ENCODE results near the gene PRKCE. TPM values are rescaled to one million over a fixed set of nuclear protein-coding genes. Genes with fewer than 3 reads are reported as not detected.
A peak's percentile ranks its signal among the peaks of the same experiment; 100 is the strongest.
"Not testable (repeated sequence)": the region's sequence is repeated elsewhere in the genome, so short reads cannot be mapped to it uniquely, and the experiment has no call there.

The PRKCE gene
- total RNA-seq, 1 donor from 2014 or later, result 23.1 TPM

DNA sequence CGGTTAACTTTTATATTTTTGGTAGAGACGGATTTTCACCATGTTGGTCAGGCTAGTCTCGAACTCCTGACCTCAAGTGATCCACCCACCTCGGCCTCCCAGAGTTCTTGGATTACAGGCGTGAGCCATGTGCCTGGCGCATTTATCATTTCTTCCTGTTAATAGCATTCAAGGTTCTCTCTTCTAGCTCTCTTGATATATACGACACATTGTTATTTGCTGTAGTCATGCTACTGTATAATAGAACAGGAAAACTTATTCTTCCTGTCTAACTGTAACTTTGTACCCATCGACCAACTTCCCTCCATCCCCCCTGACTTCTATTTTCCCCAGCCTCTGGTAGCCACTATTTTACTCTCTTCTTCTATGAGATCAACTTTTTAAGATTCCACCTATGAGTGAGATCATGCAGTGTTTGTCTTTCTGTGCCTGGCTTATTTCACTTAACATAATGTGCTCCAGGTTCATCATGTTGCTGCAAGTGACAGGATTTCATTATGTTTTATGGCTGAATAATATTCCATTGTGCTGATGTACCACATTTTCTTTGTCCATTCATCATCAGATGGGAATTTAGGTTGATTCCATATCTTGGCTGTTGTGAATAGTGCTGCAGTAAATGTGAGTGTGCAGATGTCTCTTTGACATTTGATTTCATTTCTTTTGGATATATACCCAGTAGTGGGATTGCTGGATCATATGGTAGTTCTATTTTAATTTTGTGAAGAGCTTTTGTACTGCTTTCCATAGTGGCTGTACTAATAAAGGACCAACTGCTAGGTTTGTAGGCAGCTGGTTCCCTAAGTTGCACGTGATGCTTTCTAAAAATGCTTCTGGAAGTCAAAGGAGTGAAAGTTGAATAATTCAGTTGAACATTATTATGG lies 205.2 kb downstream of the PRKCE start:
- DNase-seq (ENCODE audit: low read depth, low spot score), result peak; percentile 15

- DNase-seq (ENCODE audit: low read depth, low spot score), result no peak
Observed at GRCh38 chr2:45857275-45857609, 205.8 kb downstream of the PRKCE start.

DNA sequence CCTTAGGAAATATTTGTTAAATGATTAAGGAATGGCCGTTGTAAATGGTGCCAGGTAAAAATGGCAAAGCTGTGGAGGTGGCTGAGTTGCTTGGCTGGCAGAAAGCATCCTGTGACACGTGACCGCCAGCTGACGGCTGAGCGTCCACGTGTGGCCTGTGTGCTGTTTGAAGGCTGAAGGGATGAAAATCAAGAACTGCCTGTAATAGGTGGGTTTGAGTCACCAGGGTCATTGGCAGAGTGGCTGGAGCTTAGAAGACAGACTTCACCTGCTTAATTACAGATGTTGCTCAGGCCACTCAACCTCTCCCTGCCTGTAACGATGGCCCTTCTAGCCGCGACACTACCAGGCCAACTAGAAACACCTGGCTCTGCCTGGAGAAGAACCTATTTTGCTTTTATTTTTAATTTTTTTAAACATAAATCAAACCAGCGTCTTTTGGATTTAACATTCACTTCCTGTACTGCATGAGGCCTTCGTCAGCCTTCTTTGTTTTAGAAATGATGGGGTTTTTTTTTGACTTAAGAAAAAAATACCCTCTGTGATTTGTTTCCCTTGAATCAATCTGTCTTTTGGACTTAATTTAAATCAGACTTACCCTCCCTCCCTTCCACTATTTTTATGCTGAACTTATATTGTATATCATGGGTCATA lies 206.5 kb downstream of the PRKCE start:
- DNase-seq (ENCODE audit: low read depth, low spot score), result no peak

DNA sequence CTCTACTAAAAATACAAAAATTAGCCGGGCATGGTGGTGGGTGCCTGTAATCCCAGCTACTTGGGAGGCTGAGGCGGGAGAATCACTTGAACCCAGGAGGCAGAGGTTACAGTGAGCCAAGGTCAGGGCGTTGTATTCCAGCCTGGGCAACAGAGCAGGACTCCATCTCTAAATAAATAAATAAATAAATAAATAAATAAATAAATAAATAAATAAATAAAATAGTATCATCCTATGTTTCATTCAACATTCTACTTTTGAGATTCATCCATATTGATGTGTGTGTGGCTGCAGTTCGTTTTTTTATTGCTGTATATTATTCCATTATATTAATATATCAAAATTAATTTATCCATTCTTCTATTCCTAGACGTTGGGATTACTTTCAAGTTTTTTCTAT lies 207.4 kb downstream of the PRKCE start:
- DNase-seq (ENCODE audit: low read depth, low spot score), result not testable (repeated sequence)

- DNase-seq (ENCODE audit: low read depth, low spot score), result no peak
Observed at GRCh38 chr2:45859682-45860081, 208.2 kb downstream of the PRKCE start.

DNA sequence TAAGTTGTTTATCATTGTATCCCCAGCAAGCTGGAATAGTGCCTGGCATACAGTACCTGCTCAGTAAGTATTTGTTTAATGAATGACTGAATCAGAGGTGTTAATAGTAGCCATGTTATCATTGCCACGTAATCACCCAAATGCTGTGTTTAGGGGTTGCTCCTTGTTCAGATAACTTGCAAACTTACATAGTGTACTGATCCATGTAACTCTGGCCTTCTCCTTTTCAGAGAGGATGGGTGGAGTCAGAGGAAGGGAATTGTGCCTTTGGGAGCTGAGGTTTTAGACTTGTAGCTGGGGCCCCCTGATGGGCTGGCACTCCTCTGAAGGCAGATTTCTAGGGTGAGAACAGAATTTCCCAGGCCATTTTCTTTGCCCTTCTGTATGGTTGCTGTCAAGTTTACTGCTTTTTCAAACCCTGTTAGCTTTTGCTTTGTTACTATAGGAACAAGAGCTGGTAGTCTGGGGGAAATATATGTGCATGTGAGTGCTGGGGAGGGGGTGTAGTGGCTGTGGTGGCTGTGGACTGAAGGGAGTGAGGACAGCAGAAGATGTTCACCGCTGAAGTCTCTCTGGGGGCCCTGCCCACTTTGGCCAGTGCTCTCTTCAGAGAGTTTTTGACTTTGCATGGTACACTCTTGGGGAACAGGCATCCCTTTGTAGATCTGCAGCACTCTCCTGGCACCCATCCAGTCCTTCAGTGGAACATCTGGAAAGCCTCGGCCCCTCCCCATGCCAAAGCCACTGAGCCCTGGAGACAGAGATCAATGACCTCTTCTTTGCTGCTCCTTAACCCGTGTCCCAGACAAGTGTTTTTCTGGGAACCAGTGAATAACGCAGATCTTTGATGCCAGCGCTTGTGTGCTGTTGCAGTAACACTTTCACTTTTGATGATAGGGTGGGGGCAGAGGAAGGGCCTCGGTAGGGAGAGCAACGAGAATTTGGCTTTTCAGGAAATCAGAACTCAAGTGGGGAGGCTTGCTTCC lies 209.0 kb downstream of the PRKCE start:
- DNase-seq (ENCODE audit: low read depth, low spot score), result no peak

GRCh38 chr2:45862843-45863242 lies 211.4 kb downstream of the PRKCE start:
- no peak for DNase-seq (ENCODE audit: low read depth, low spot score)

DNA sequence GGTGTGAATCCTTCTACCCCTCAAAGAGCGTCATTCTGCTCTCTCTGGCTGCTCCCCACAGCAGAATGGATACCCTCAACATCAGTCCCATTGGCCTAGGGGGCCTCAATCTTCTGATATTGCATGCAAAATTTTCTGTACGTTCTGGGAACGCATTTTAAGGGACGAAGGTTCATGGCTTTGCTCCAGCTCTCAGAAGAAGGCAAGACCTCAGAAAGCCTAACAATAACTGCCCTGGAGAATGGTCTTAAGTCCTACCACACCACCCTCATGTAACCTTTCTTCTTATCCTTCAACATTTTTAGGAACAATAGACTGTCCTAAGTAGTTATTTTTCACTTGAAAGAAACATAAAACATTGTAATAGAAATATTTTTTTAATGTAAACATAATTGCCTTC lies 212.6 kb downstream of the PRKCE start:
- DNase-seq (ENCODE audit: low read depth, low spot score), result no peak

- no peak for DNase-seq (ENCODE audit: low read depth, low spot score)
Observed at GRCh38 chr2:45867349-45867748, 215.9 kb downstream of the PRKCE start.

- no peak for DNase-seq (ENCODE audit: low read depth, low spot score)
Observed at GRCh38 chr2:45867800-45868199, 216.3 kb downstream of the PRKCE start.

DNA sequence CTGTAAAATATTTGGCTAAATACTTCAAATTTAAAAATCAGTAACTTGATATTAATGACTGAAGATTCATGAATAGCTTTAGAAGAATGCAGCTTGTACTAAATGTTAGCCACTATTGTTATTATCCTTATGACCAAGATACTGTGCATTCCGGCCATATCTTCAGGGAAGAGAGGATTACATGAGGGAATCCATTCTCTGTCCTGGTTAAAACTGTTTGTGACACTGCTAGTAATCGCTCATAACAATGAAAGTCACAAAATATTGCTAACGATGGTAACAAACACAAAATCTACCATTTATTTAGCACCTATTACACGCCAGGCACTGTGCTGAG lies 217.7 kb downstream of the PRKCE start:
- no peak for DNase-seq (ENCODE audit: low read depth, low spot score)

- DNase-seq (ENCODE audit: low read depth, low spot score), result no peak
Observed at GRCh38 chr2:45871025-45871424, 219.6 kb downstream of the PRKCE start.

DNA sequence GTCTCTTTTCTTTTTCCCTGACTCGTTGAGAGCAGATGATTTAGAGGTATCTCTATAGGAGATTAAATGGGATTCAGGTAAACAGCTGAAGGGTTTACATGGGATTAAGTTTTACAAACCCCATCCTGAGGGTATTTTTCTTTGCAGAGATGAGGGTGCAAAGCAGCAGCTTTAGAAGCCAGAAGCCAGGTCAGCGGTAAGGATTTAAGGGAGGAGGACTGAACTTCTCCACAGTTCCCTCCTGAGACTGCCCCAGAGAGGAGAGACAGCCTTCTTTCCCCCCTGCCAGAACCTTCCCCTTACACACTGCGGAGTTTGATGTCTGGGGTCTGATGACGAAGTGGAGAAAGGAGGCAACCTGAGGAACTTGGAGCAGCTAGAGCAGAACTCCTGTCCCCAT lies 220.1 kb downstream of the PRKCE start:
- DNase-seq (ENCODE audit: low read depth, low spot score), result no peak

DNA sequence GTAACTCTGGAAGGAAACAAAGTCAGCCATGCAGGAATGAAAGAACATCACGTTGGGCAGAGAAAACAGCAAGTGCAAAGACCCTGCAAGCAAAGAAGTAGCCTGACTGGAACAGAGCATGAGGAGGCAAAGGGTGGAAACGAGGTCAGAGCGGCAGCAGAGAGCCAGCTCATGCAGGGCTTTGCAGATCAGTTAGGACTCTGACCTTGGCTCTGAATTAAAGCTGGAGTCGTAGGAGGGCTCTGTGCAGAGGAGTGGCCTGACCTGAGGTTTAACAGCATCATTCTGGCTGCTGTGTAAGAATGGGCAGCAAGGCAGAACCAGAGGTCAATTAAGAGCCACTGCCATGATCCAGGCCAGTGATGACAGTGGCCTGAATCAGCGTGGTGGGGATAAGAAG lies 220.7 kb downstream of the PRKCE start:
- DNase-seq (ENCODE audit: low read depth, low spot score), result no peak

- no peak for DNase-seq (ENCODE audit: low read depth, low spot score)
Observed at GRCh38 chr2:45874344-45874743, 222.9 kb downstream of the PRKCE start.

GRCh38 chr2:45876611-45877010 lies 225.1 kb downstream of the PRKCE start:
- no peak for DNase-seq (ENCODE audit: low read depth, low spot score)

DNA sequence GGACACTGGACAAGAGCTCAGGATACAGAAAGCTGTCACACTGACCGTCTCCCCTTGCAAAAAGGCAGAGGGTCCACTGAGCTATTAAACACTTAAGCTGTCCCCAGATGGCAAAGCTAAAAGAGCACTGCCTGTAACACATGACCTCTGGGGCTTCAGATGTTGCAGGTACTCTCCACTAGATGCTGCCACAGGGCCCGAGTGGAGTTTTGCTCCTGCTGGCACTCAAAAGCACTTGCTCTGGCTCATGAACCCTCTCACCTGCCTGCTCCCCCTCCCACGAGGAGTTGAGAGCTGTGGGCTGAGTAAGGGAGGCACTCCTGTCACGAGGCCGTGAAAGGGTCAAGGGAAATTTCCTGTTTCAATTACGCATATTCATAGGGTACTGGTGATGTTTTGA lies 227.9 kb downstream of the PRKCE start:
- no peak for DNase-seq (ENCODE audit: low read depth, low spot score)

DNA sequence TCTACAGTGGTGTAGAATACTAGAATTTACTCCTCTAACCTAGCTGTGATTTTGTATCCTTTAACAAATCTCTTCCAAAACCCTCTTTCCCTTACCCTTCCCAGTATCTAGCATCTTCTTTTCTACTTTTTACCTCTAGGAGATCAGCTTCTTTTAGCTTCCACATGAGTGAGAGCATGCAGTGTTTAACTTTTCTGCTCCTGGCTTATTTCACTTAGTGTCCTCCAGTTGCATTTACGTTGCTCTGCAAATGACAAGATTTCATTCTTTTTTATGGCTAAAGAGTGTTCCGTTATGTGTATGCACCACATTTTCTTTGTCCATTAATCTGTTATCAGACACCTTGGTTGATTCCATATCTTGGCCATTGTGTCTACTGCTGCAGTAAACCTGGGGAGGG lies 228.5 kb downstream of the PRKCE start:
- no peak for DNase-seq (ENCODE audit: low read depth, low spot score)

GRCh38 chr2:45881970-45882581 lies 230.6 kb downstream of the PRKCE start:
- DNase-seq (ENCODE audit: low read depth, low spot score), result no peak

DNA sequence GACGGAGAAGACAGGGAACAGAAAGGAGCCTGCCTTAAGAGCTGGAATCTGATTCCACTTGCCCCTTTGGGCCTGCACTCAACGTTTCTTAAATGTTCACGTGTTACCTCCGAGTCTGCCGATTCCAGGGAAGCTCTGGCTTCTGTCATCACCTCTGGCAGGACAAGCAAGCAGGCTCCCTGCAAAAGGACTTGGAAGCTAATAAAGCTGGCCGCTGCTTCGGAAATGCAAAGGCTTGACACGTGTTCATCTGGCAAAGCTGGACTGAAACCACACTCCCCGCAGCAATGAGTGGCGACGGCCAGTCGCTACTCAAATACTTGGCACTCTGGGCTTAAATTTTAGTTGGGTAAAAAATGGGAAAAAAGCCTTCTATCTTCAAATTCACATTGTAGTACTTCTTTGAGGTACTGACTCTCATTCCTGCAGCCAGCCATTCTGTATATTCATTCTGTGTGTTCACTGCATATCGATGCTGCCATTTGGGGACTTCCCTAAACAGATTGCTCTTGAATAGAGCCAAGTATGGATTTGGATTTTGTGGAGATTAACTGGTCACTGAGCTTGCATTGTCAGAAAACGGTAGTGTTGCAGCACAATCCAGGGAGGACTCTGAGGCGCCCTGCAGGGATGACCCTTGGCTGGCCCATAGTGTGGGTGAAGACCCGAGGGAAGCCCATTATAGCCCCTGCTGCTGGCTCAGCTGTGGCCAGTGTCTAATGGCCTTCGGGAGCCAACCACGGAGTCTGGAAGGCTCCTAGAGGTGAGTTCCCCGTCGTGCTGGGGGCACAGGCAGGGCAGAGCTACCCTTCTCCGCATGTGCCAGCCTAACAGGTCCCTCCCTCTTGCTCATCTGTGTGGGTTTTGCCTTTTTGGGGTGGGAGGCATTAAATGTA lies 231.5 kb downstream of the PRKCE start:
- DNase-seq (ENCODE audit: low read depth, low spot score), result no peak

DNA sequence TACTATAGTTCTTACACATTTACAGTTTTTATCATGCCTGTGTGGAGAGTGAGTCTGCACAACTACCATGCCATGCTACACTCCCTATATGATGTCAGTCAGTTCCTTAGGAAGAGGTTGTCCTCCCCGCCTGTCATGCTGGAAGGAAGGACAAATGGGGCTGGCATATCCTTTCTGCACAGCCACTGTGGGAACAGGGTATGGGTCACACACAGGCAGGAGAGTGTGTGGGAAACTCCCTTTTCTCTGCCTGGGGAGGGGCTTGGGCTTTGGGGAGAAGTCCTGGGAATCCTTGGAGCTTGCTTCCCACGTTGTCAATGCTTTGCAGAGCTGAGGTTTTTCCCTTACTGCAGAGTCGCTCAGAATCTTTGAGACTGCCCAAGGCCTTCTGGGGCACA lies 232.1 kb downstream of the PRKCE start:
- no peak for DNase-seq (ENCODE audit: low read depth, low spot score)
